Measurements from ENCODE around the gene ATG13. TPM values are rescaled to one million over a fixed set of nuclear protein-coding genes. Genes with fewer than 3 reads are reported as not detected.

ATG13 gene
- total and polyA plus RNA-seq, 2 of the 4 experiments (the other 2 are of a cell fraction): 43.0 to 49.7 TPM

DNA sequence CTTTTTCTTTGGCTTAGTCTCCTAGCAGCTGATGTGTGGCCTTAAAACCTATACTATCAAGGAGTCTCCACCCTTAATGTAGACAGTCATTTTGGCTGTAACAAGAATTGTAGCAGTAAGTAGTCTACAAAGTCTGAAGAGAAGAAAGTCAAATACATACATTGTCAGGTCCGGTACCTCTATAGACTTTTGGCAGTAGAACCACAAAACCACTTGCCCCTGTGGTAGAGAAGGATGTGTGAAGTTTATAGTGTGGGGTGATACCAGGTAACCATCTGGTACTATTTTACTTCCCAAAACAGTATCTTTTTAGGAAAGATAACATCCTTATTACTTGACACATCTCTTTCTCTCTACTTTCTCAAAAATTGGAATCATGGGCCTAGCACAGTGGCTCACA is 15.1 kb downstream of the ATG13 start:
- POLR2A ChIA-PET (ENCODE audit: unreplicated experiment): no interaction called here

More for the DNA sequence above, 15.1 kb downstream of the ATG13 start:
- no peak overlapping the region for H2BK20ac ChIP-seq (ENCODE audit: low read depth, low read length)
- WGBS, 2 experiments (ENCODE audit: extremely low coverage in 2 of 2, insufficient read length in 1 of 2): no CpG with 5 or more reads among the region's 1 CpG
- H3K4me2 ChIP-seq (ENCODE audit: low read depth, low read length): no peak overlapping the region
- no peak overlapping the region for H3K4ac ChIP-seq (ENCODE audit: low read depth, low read length)
- H2AFZ ChIP-seq (replicated peaks; ENCODE audit: low read length, poor library complexity): no peak overlapping the region
- H2BK15ac ChIP-seq (ENCODE audit: low read depth, low read length): no peak overlapping the region
- H3K27ac ChIP-seq (ENCODE audit: insufficient read depth, low read length): no peak overlapping the region
- H2AK9ac ChIP-seq (replicated peaks; ENCODE audit: low read depth, low read length, poor library complexity): no peak overlapping the region
- H3K4me1 ChIP-seq (ENCODE audit: control insufficient read depth, insufficient read depth, low read length): no peaks in the 10 kb centered on the region
- dilution Hi-C loops (cut with HindIII; ENCODE audit: low sequenced_read_pairs, unreplicated experiment): no loop called here
- TF ChIP-seq MAZ (IDR thresholded peaks at IDR 0.05; ENCODE audit: borderline replicate concordance, low read depth, low read length) (no peak), MAFK (IDR thresholded peaks at IDR 0.05; ENCODE audit: low read depth, low read length) (no peak), RAD21 (IDR thresholded peaks at IDR 0.05; ENCODE audit: low read length) (no peak), RFX5 (IDR thresholded peaks at IDR 0.05; ENCODE audit: low read depth, low read length) (no peak), BHLHE40 (IDR thresholded peaks at IDR 0.05; ENCODE audit: low read depth, low read length) (no peak), RCOR1 (IDR thresholded peaks at IDR 0.05; ENCODE audit: insufficient replicate concordance, low read length) (no peak), CHD1 (IDR thresholded peaks at IDR 0.05; ENCODE audit: low read depth, low read length) (no peak), MXI1 (IDR thresholded peaks at IDR 0.05; ENCODE audit: borderline replicate concordance, low read depth, low read length) (no peak), NFE2L2 (IDR thresholded peaks at IDR 0.05; ENCODE audit: low read depth, low read length) (no peak)
- TF ChIP-seq, protein P1, sequence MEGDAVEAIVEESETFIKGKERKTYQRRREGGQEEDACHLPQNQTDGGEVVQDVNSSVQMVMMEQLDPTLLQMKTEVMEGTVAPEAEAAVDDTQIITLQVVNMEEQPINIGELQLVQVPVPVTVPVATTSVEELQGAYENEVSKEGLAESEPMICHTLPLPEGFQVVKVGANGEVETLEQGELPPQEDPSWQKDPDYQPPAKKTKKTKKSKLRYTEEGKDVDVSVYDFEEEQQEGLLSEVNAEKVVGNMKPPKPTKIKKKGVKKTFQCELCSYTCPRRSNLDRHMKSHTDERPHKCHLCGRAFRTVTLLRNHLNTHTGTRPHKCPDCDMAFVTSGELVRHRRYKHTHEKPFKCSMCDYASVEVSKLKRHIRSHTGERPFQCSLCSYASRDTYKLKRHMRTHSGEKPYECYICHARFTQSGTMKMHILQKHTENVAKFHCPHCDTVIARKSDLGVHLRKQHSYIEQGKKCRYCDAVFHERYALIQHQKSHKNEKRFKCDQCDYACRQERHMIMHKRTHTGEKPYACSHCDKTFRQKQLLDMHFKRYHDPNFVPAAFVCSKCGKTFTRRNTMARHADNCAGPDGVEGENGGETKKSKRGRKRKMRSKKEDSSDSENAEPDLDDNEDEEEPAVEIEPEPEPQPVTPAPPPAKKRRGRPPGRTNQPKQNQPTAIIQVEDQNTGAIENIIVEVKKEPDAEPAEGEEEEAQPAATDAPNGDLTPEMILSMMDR (conservative IDR thresholded peaks at IDR 0.05; ENCODE audit: low read depth, low read length): no peak
- TF ChIP-seq, protein P2, sequence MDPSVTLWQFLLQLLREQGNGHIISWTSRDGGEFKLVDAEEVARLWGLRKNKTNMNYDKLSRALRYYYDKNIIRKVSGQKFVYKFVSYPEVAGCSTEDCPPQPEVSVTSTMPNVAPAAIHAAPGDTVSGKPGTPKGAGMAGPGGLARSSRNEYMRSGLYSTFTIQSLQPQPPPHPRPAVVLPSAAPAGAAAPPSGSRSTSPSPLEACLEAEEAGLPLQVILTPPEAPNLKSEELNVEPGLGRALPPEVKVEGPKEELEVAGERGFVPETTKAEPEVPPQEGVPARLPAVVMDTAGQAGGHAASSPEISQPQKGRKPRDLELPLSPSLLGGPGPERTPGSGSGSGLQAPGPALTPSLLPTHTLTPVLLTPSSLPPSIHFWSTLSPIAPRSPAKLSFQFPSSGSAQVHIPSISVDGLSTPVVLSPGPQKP (IDR thresholded peaks at IDR 0.05; ENCODE audit: borderline replicate concordance, low read depth, low read length): no peak
- TF ChIP-seq, protein P3, sequence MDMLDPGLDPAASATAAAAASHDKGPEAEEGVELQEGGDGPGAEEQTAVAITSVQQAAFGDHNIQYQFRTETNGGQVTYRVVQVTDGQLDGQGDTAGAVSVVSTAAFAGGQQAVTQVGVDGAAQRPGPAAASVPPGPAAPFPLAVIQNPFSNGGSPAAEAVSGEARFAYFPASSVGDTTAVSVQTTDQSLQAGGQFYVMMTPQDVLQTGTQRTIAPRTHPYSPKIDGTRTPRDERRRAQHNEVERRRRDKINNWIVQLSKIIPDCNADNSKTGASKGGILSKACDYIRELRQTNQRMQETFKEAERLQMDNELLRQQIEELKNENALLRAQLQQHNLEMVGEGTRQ (IDR thresholded peaks at IDR 0.05; ENCODE audit: low read depth, low read length): no peak
- H3K23ac ChIP-seq (ENCODE audit: low read depth, low read length): no peak overlapping the region
- H3K79me1 ChIP-seq (ENCODE audit: low read depth in 1 of 2, low read length in 2 of 2): peaks cover 20 to 38% of the 10 kb centered on the region in 2 experiments
- H3K27me3 ChIP-seq (ENCODE audit: control insufficient read depth, insufficient read depth, low read length): no peaks in the 10 kb centered on the region
- ATAC-seq (ENCODE audit: low read depth): no peak
- CTCF ChIA-PET: no interaction called here
- H4K8ac ChIP-seq (ENCODE audit: low read depth in 2 of 2, low read length in 2 of 2): no peak overlapping the region
- H2BK120ac ChIP-seq (ENCODE audit: low read depth, low read length): no peak overlapping the region
- no peak overlapping the region for H3K9ac ChIP-seq (ENCODE audit: low read depth, low read length)
- H3K9me1 ChIP-seq (ENCODE audit: insufficient read depth, low read length): no peaks in the 10 kb centered on the region
- H2BK5ac ChIP-seq (ENCODE audit: low read depth, low read length, poor library complexity, severe bottlenecking): no peak overlapping the region
- no peak overlapping the region for H4K5ac ChIP-seq (ENCODE audit: low read depth, low read length)
- in situ Hi-C loops (cut with MboI; ENCODE audit: low sequenced_read_pairs): no loop called here
- no peak overlapping the region for H2AK5ac ChIP-seq (ENCODE audit: low read depth, low read length)
- H3K4me3 ChIP-seq (ENCODE audit: insufficient read depth, low read depth, low read length): no peak overlapping the region
- H3K18ac ChIP-seq (ENCODE audit: low read depth, low read length): no peak overlapping the region
- H3K56ac ChIP-seq (ENCODE audit: extremely low read depth, insufficient read depth, low read length): no peak overlapping the region
- no peak overlapping the region for H3K14ac ChIP-seq (replicated peaks; ENCODE audit: low read depth, low read length)
- intact Hi-C loops (cut with micrococcal nuclease): no loop called here
- no peak overlapping the region for H4K91ac ChIP-seq (ENCODE audit: insufficient read depth, low read depth, low read length)
- no peaks in the 10 kb centered on the region for H3K9me3 ChIP-seq (ENCODE audit: control insufficient read depth, insufficient read depth, low read length)
- no peak for DNase-seq
- peaks cover 2% of the 10 kb centered on the region; the same call in 1 of the 2 replicates for H4K20me1 ChIP-seq (ENCODE audit: insufficient read depth, low read length)
- no TSS peak for BruUV-seq (replicated peaks)
- H3K36me3 ChIP-seq (ENCODE audit: control insufficient read depth, insufficient read depth, low read length): peaks cover 18% of the 10 kb centered on the region

Measured in IMR-90 (cell line).